H1 (cell line): ENCODE results near the gene HNF1A. TPM values are rescaled to one million over a fixed set of nuclear protein-coding genes. Genes with fewer than 3 reads are reported as not detected.

Experiments used
- CTCF ChIA-PET: fragments of 300-600 bp; sonication (Branson Sonifier 250); formaldehyde crosslinking; loops from one replicate; lab custom pipeline; 2021; ENCODE audit not compliant: partially characterized antibody; lab: Charles Lee
- POLR2A ChIA-PET: fragments of 300-600 bp; sonication (Branson Sonifier 250); formaldehyde crosslinking; loops from one replicate; lab custom pipeline; 2021; ENCODE audit warnings: inconsistent platforms; ENCODE audit not compliant: partially characterized antibody; lab: Charles Lee
- DNase-seq, 2 experiments: peaks; one replicate each; pipeline versions ENCODE4 v3.0.0 to v3.0.0-alpha.2; 2010 to 2022; ENCODE audit warnings: low spot score in 2 of 2, low read depth in 1 of 2, mixed read lengths in 1 of 2
- FAIRE-seq: peaks from 2 replicates; lab custom pipeline; 2011; peaks lifted over from hg19 to GRCh38; lab: Jason Lieb, UNC
- H2AFZ ChIP-seq: 2 replicates; pipeline ENCODE4 v1.8.1; 2012; ENCODE audit warnings: low read length, inconsistent platforms
- H2AK5ac ChIP-seq: 2 replicates; pipeline ENCODE4 v1.6.1; 2013; ENCODE audit warnings: low read depth, low read length
- H2BK120ac ChIP-seq: replicated peaks from 2 replicates; pipeline ENCODE3; 2013; ENCODE audit warnings: low read depth, low read length, inconsistent platforms
- H2BK12ac ChIP-seq: 2 replicates; pipeline ENCODE4 v1.6.1; 2013; ENCODE audit warnings: low read depth, low read length
- H2BK15ac ChIP-seq: 2 replicates; pipeline ENCODE4 v1.6.1; 2013; ENCODE audit warnings: low read length
- H2BK20ac ChIP-seq: 2 replicates; pipeline ENCODE4 v1.6.1; 2013; ENCODE audit warnings: low read length
- H2BK5ac ChIP-seq: 2 replicates; pipeline ENCODE4 v1.6.1; 2013; ENCODE audit warnings: low read depth, low read length
- H3K14ac ChIP-seq: 2 replicates; pipeline ENCODE4 v1.6.1; 2013; ENCODE audit warnings: inconsistent platforms; ENCODE audit not compliant: insufficient read length
- H3K18ac ChIP-seq: 2 replicates; pipeline ENCODE4 v1.6.1; 2013; ENCODE audit warnings: low read length; ENCODE audit errors: extremely low read depth
- H3K23ac ChIP-seq: 2 replicates; pipeline ENCODE4 v1.6.1; 2013; ENCODE audit warnings: inconsistent platforms; ENCODE audit not compliant: insufficient read length
- H3K23me2 ChIP-seq: 2 replicates; pipeline ENCODE4 v1.6.1; 2013; ENCODE audit warnings: low read depth, low read length
- H3K27ac ChIP-seq: 2 replicates; pipeline ENCODE4 v1.6.1; 2011; ENCODE audit warnings: low read depth, low read length, inconsistent platforms
- H3K27me3 ChIP-seq, 4 experiments: replicated peaks in 1 of 4; 1 replicate in 1 of 4; 2 replicates in 3 of 4; pipeline versions ENCODE4 v1.6.1 to v1.8.1; 2011 to 2013; ENCODE audit warnings: low read length in 3 of 4, mild to moderate bottlenecking in 3 of 4, inconsistent platforms in 2 of 4, mixed read lengths in 2 of 4, moderate library complexity in 1 of 4; ENCODE audit not compliant: control insufficient read depth in 3 of 4, insufficient read depth in 3 of 4; ENCODE audit errors: extremely low read depth in 1 of 4
- H3K36me3 ChIP-seq, 4 experiments: 2 replicates each; pipeline versions ENCODE4 v1.6.1 to v1.8.1; 2011 to 2013; ENCODE audit warnings: mild to moderate bottlenecking in 4 of 4, low read length in 3 of 4, moderate library complexity in 2 of 4, control low read depth in 1 of 4, inconsistent platforms in 1 of 4; ENCODE audit not compliant: insufficient read depth in 4 of 4, control insufficient read depth in 2 of 4
- H3K4ac ChIP-seq: replicated peaks from 2 replicates; pipeline ENCODE3; 2013; ENCODE audit warnings: low read length, low read depth, mixed read lengths, inconsistent platforms; ENCODE audit not compliant: insufficient read length
- H3K4me1 ChIP-seq, 4 experiments: replicated peaks in 1 of 4; 1 replicate in 1 of 4; 2 replicates in 3 of 4; pipeline versions ENCODE4 v1.6.1 to v1.8.1; 2011 to 2013; ENCODE audit warnings: low read length in 3 of 4, inconsistent platforms in 2 of 4, mixed read lengths in 1 of 4; ENCODE audit not compliant: insufficient read depth in 4 of 4, control insufficient read depth in 3 of 4
- H3K4me2 ChIP-seq, 2 experiments: 2 replicates each; pipeline versions ENCODE4 v1.6.1 to v1.8.1; 2011 to 2013; ENCODE audit warnings: low read depth in 2 of 2, low read length in 2 of 2, control low read depth in 1 of 2, inconsistent platforms in 1 of 2, mild to moderate bottlenecking in 1 of 2; ENCODE audit not compliant: insufficient read depth in 1 of 2
- H3K4me3 ChIP-seq, 4 experiments: fragments of 200-600, 300-600 bp in 1 of 4; sonication (generic), shearing (Covaris generic), sonication (Bioruptor Twin) in 1 of 4; 2 replicates each; pipeline versions ENCODE4 v1.5.1 to v1.8.1; 2011 to 2016; ENCODE audit warnings: low read length in 4 of 4, low read depth in 3 of 4, control low read depth in 2 of 4, inconsistent platforms in 2 of 4, mild to moderate bottlenecking in 2 of 4, mixed read lengths in 1 of 4, moderate library complexity in 1 of 4; ENCODE audit not compliant: insufficient read depth in 2 of 4; ENCODE audit errors: extremely low read depth in 1 of 4
- H3K56ac ChIP-seq: replicated peaks from 2 replicates; pipeline ENCODE3; 2013; ENCODE audit warnings: low read depth, mild to moderate bottlenecking, mixed read lengths, low read length, inconsistent platforms; ENCODE audit not compliant: insufficient read length
- H3K79me1 ChIP-seq: 2 replicates; pipeline ENCODE4 v1.6.1; 2013; ENCODE audit warnings: low read depth, low read length, control low read depth
- H3K79me2 ChIP-seq, 2 experiments: 2 replicates each; pipeline versions ENCODE4 v1.6.1 to v1.8.1; 2012 to 2013; ENCODE audit warnings: low read length in 2 of 2, mild to moderate bottlenecking in 2 of 2, inconsistent platforms in 1 of 2; ENCODE audit not compliant: insufficient read depth in 2 of 2, control insufficient read depth in 1 of 2
- H3K9ac ChIP-seq, 4 experiments: replicated peaks in 1 of 4; 1 replicate in 1 of 4; 2 replicates in 3 of 4; pipeline versions ENCODE4 v1.6.1 to v1.8.1; 2011 to 2013; ENCODE audit warnings: low read depth in 3 of 4, low read length in 3 of 4, control low read depth in 2 of 4, mild to moderate bottlenecking in 2 of 4, moderate library complexity in 2 of 4, inconsistent platforms in 1 of 4; ENCODE audit errors: extremely low read depth in 1 of 4
- H3K9me3 ChIP-seq, 2 experiments: 2 replicates each; pipeline versions ENCODE4 v1.6.1 to v1.8.1; 2012 to 2013; ENCODE audit warnings: mild to moderate bottlenecking in 2 of 2, moderate library complexity in 2 of 2, control low read depth in 1 of 2, inconsistent platforms in 1 of 2, low read depth in 1 of 2, low read length in 1 of 2, mixed read lengths in 1 of 2; ENCODE audit not compliant: insufficient read depth in 2 of 2
- H4K20me1 ChIP-seq, 2 experiments: replicated peaks in 1 of 2; 2 replicates each; pipeline versions ENCODE3 to v1.8.1; 2011 to 2013; ENCODE audit warnings: inconsistent platforms in 2 of 2, low read length in 2 of 2, mild to moderate bottlenecking in 1 of 2; ENCODE audit not compliant: insufficient read depth in 2 of 2, control insufficient read depth in 1 of 2
- H4K5ac ChIP-seq: 2 replicates; pipeline ENCODE4 v1.6.1; 2013; ENCODE audit warnings: low read length, low read depth, mixed read lengths, inconsistent platforms; ENCODE audit not compliant: insufficient read length
- H4K8ac ChIP-seq: 2 replicates; pipeline ENCODE4 v1.8.0; 2013; ENCODE audit warnings: mild to moderate bottlenecking, moderate library complexity, low read length, inconsistent platforms; ENCODE audit not compliant: insufficient read depth; ENCODE audit errors: extremely low read depth
- H4K91ac ChIP-seq: replicated peaks from 2 replicates; pipeline ENCODE3; 2013; ENCODE audit warnings: low read length, mixed read lengths, inconsistent platforms; ENCODE audit not compliant: insufficient read length
- CBX5 ChIP-seq: fragments of 300-800, 300-1000 bp; sonication (generic); IDR thresholded peaks from 2 replicates; pipeline ENCODE4 v1.7.1; 2016; ENCODE audit warnings: antibody characterized with exemption, low read length, low read depth
- CHD1 ChIP-seq: IDR thresholded peaks from 2 replicates; pipeline ENCODE4 v1.6.1; 2012; ENCODE audit warnings: low read depth, low read length, improper control_type of control experiment
- KDM1A ChIP-seq: fragments of 200-600, 300-600 bp; sonication (generic); IDR thresholded peaks from 2 replicates; pipeline ENCODE4 v1.7.1; 2016; ENCODE audit warnings: mild to moderate bottlenecking, low read length, borderline replicate concordance
- POLR2A ChIP-seq, 2 experiments: IDR thresholded peaks; 1 replicate in 1 of 2; 2 replicates in 1 of 2; pipeline ENCODE4 v1.6.1; 2011; ENCODE audit warnings: low read depth in 2 of 2, low read length in 2 of 2, mild to moderate bottlenecking in 2 of 2; ENCODE audit errors: control extremely low read depth in 1 of 2
- POLR2AphosphoS5 ChIP-seq: IDR thresholded peaks from 2 replicates; pipeline ENCODE4 v1.6.1; 2011; ENCODE audit warnings: low read depth, low read length
- SIRT6 ChIP-seq: IDR thresholded peaks from one replicate; pipeline ENCODE4 v1.7.1; 2012; ENCODE audit warnings: low read length, inconsistent platforms
- SUZ12 ChIP-seq: fragments of 200-600 bp; sonication (generic); IDR thresholded peaks from 2 replicates; pipeline ENCODE4 v1.6.1; 2012; ENCODE audit warnings: mild to moderate bottlenecking, inconsistent platforms, low read length, moderate library complexity, mixed read lengths
- YY1 ChIP-seq: IDR thresholded peaks from 2 replicates; pipeline ENCODE4 v1.6.1; 2011; ENCODE audit warnings: low read depth, mild to moderate bottlenecking, low read length
- WGBS, 2 experiments: shearing (Covaris generic) in 1 of 2; methylation state at CpG; one replicate each; pipeline versions ENCODE4 v1.1.6 to v1.1.7; 2013 to 2015; ENCODE audit warnings: low lambda C conversion rate in 2 of 2, mixed read lengths in 2 of 2, inconsistent platforms in 1 of 2, low coverage in 1 of 2, missing lambda C conversion rate in 1 of 2; ENCODE audit not compliant: insufficient replicate concordance in 2 of 2, insufficient coverage in 1 of 2, insufficient read length in 1 of 2; ENCODE audit errors: extremely low coverage in 1 of 2, missing lambda C conversion rate in 1 of 2; 5-methylcytosine and 5-hydroxymethylcytosine counted together
- polyA plus RNA-seq, 7 experiments: library from polyadenylated mRNA; depleted of rRNA in 3 of 7; stranded (reverse) in 5 of 7; unstranded in 2 of 7; fragments of >200 nt in 5 of 7; fragments of 200-250 nt in 2 of 7; gene quantifications; 1 replicate in 5 of 7; 2 replicates in 1 of 7; 4 replicates in 1 of 7; pipeline versions ENCODE4 v1.2.1 to v1.2.3, GENCODE V29; 2011 to 2013; ENCODE audit warnings: missing spikeins in 2 of 7, mixed read lengths in 2 of 7
- total RNA-seq: library from RNA; stranded (reverse); fragmentation: NEBNext Ultra II Directional; extraction: Animal tissue kit (Norgen Biotek cat#: 25700); gene quantifications from 2 replicates; pipeline ENCODE4 v1.2.1, GENCODE V29; 2021
- TF ChIP-seq, protein P1 (sequence below): IDR thresholded peaks from 2 replicates; pipeline ENCODE4 v1.6.1; 2012; ENCODE audit warnings: inconsistent platforms

Gene HNF1A
- total and polyA plus RNA-seq, 2 of the 8 experiments (the other 6 are each of a cell fraction or from before 2014, with no cell fraction given) = not detected

DNA sequence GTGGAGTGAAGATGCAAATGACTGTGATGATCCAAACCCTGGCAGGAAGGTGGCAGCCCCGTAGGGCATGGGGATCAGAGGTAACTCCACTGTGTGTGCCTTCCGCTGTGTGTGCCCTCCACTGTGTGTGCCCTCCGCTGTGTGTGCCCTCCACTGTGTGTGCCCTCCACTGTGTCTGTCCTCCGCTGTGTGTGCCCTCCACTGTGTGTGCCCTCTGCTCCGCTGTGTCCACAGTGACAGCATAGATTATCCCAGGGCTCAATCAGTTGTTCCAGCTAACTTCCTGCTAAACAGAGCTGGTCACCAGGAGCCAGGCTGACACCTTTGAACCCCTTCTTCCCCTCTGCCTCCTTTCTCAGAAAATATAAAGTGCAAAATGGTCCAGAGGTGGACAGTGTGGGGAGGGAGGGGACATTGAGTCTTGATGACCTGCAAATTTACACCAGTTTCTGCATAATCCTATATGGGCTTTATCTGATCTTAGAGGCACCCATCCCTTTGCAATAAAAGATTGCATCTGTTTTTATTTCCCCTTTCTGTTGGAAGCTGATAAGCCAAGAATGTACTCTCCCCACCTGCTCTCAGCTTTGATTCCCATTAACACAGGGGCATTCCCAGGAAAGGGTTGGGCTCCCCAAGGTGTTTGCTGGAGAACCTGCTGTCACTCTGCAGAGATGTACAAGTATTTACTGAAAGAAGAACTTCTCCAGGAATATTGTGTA is 21.6 kb upstream of the HNF1A start:
- POLR2A ChIA-PET = interaction anchor here (1.5 kb wide), 1 partner anchor 53 kb away, joined by 3 read pairs; the partner anchor contains the start of gene SPPL3
- H2AFZ ChIP-seq = no peak overlapping the region
- CTCF ChIA-PET = interaction anchor here (0.7 to 5.6 kb wide), 10 partner anchors 8 to 307 kb away, joined by 3 to 24 read pairs (median 3); no protein-coding TSS in a partner anchor
- TF ChIP-seq KDM1A = no peak
- TF ChIP-seq SUZ12 = no peak
- TF ChIP-seq, protein P1, sequence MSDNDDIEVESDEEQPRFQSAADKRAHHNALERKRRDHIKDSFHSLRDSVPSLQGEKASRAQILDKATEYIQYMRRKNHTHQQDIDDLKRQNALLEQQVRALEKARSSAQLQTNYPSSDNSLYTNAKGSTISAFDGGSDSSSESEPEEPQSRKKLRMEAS = no peak
- TF ChIP-seq SIRT6 = no peak
- TF ChIP-seq CHD1 = no peak
- TF ChIP-seq POLR2A (IDR thresholded peaks at IDR 0.05; ENCODE audit: control extremely low read depth in 1 of 2, low read depth in 2 of 2, low read length in 2 of 2) = no peak
- no peak for TF ChIP-seq CBX5
- TF ChIP-seq YY1 = no peak
- no peak for TF ChIP-seq POLR2AphosphoS5
- WGBS, 2 experiments = 70% methylated on average over 5 of the region's 5 CpGs; no CpG with 5 or more reads in 1 of the 2 experiments
- H4K91ac ChIP-seq = no peak overlapping the region
- H2BK120ac ChIP-seq = no peak overlapping the region
- no peak overlapping the region for H3K23ac ChIP-seq
- DNase-seq = no peak
- no peak overlapping the region for H3K18ac ChIP-seq
- no peak overlapping the region for H3K4me3 ChIP-seq
- no peak for FAIRE-seq
- no peak overlapping the region; the same call in 1 of the 2 replicates for H2BK12ac ChIP-seq
- H3K9me3 ChIP-seq = 0 out of 4 replicates have a peak, but pooled peaks cover 0 to 2% of the 10 kb centered on the region in 2 experiments
- H4K5ac ChIP-seq = no peak overlapping the region
- H3K9ac ChIP-seq = no peak overlapping the region; a peak in 1 of 7 replicates
- H3K79me2 ChIP-seq = no peaks in the 10 kb centered on the region
- H2AK5ac ChIP-seq = no peak overlapping the region
- H3K4me2 ChIP-seq = no peak overlapping the region
- no peak overlapping the region for H3K4ac ChIP-seq
- H3K79me1 ChIP-seq = no peaks in the 10 kb centered on the region
- H2BK15ac ChIP-seq = no peak overlapping the region
- no peak overlapping the region for H3K56ac ChIP-seq
- H3K27ac ChIP-seq = no peak overlapping the region
- H3K14ac ChIP-seq = no peak overlapping the region
- H2BK5ac ChIP-seq = no peak overlapping the region
- H3K4me1 ChIP-seq = no peaks in the 10 kb centered on the region
- H4K20me1 ChIP-seq = no peaks in the 10 kb centered on the region
- no peak overlapping the region for H2BK20ac ChIP-seq
- no peaks in the 10 kb centered on the region for H3K23me2 ChIP-seq
- H3K36me3 ChIP-seq = no peaks in the 10 kb centered on the region
- H4K8ac ChIP-seq = no peak overlapping the region
- no peaks in the 10 kb centered on the region for H3K27me3 ChIP-seq
